Activated CD8-positive, alpha-beta T cell treated with anti-CD3 and anti-CD28 coated beads for 36 hours (primary cell): ENCODE results near the gene KIF6. TPM values are rescaled to one million over a fixed set of nuclear protein-coding genes. Genes with fewer than 3 reads are reported as not detected.

ENCODE experiments used
- ATAC-seq: fragments of 200-7000 bp; cut with Tn5 transposase; one replicate; pipeline ENCODE4 v1.10.0; 2021; ENCODE audit warnings: mild to moderate bottlenecking, moderate library complexity
- CTCF ChIA-PET: fragments of 350-600 bp; sonication (Branson Sonifier 250); formaldehyde crosslinking; loops from one replicate; lab custom pipeline; 2021; ENCODE audit warnings: antibody characterized with exemption; lab: Charles Lee
- POLR2A ChIA-PET: fragments of 350-600 bp; sonication (Branson Sonifier 250); formaldehyde crosslinking; loops from one replicate; lab custom pipeline; 2021; ENCODE audit warnings: antibody characterized with exemption; lab: Charles Lee
- DNase-seq: peaks from one replicate; pipeline ENCODE4 v3.0.0-alpha.2; 2020
- H3K27ac Mint-ChIP-seq: one replicate; pipeline ENCODE4 v1.8.0; 2021; ENCODE audit warnings: mild to moderate bottlenecking, mixed read lengths
- H3K27me3 Mint-ChIP-seq: one replicate; pipeline ENCODE4 v1.8.0; 2021; ENCODE audit warnings: mixed read lengths
- H3K36me3 Mint-ChIP-seq: one replicate; pipeline ENCODE4 v1.8.0; 2021; ENCODE audit warnings: low read depth, mixed read lengths
- H3K4me1 Mint-ChIP-seq: one replicate; pipeline ENCODE4 v1.8.0; 2021; ENCODE audit warnings: low read depth, mixed read lengths
- H3K4me3 Mint-ChIP-seq: one replicate; pipeline ENCODE4 v1.8.0; 2021; ENCODE audit warnings: mild to moderate bottlenecking, moderate library complexity, mixed read lengths
- H3K9me3 Mint-ChIP-seq: one replicate; pipeline ENCODE4 v1.8.0; 2021; ENCODE audit warnings: mixed read lengths
- CTCF ChIP-seq: fragments of 200-600 bp; IDR thresholded peaks from one replicate; pipeline ENCODE4 v1.8.0; 2022; ENCODE audit warnings: antibody characterized with exemption, mild to moderate bottlenecking
- intact Hi-C: fragments of 100-400 bp; cut with micrococcal nuclease; formaldehyde crosslinking; loops from one replicate; pipeline ENCODE4 v1.10.0; 2022
- total RNA-seq, 2 experiments: library from RNA; stranded (reverse); gene quantifications; one replicate each; pipeline ENCODE4 v1.2.3, GENCODE V29; 2021

The KIF6 gene
- total RNA-seq, 2 experiments from 2014 or later = 0.13 to 0.14 TPM

- H3K27me3 Mint-ChIP-seq = peaks cover 32% of the 10 kb centered on the region
- intact Hi-C loops = no loop called here
- no peak for ATAC-seq
- no peaks in the 10 kb centered on the region for H3K36me3 Mint-ChIP-seq
- TF ChIP-seq CTCF = no peak
- DNase-seq = no peak
- ChIA-PET CTCF (no interaction called here), POLR2A (no interaction called here)
- H3K27ac Mint-ChIP-seq = no peak overlapping the region
- H3K4me1 Mint-ChIP-seq = peaks cover 8% of the 10 kb centered on the region
- no peak overlapping the region for H3K4me3 Mint-ChIP-seq
- H3K9me3 Mint-ChIP-seq = peaks cover 4% of the 10 kb centered on the region
Observed at GRCh38 chr6:39527792-39528564, 197.2 kb downstream of the KIF6 start.

- ATAC-seq (no peak), DNase-seq (no peak)
- POLR2A ChIA-PET = no interaction called here
- Mint-ChIP-seq H3K27ac (no peak overlapping the region), H3K27me3 (peaks cover 13% of the 10 kb centered on the region), H3K36me3 (no peaks in the 10 kb centered on the region), H3K4me1 (no peaks in the 10 kb centered on the region), H3K4me3 (no peak overlapping the region), H3K9me3 (no peaks in the 10 kb centered on the region)
- intact Hi-C loops = no loop called here
- CTCF ChIA-PET = no interaction called here
- no peak for TF ChIP-seq CTCF
Observed at GRCh38 chr6:39524007-39524406, 201.2 kb downstream of the KIF6 start.

GRCh38 chr6:39521958-39522357 is 203.2 kb downstream of the KIF6 start:
- no peaks in the 10 kb centered on the region for H3K9me3 Mint-ChIP-seq
- no peaks in the 10 kb centered on the region for H3K36me3 Mint-ChIP-seq
- DNase-seq (no peak), ATAC-seq (no peak)
- intact Hi-C loops = no loop called here
- ChIA-PET POLR2A (no interaction called here), CTCF (no interaction called here)
- H3K4me3 Mint-ChIP-seq = no peak overlapping the region
- H3K27me3 Mint-ChIP-seq = peaks cover 7% of the 10 kb centered on the region
- no peak overlapping the region for H3K27ac Mint-ChIP-seq
- TF ChIP-seq CTCF = no peak
- H3K4me1 Mint-ChIP-seq = no peaks in the 10 kb centered on the region

- no peak for DNase-seq
- H3K4me3 Mint-ChIP-seq = no peak overlapping the region
- no peaks in the 10 kb centered on the region for H3K9me3 Mint-ChIP-seq
- no peak overlapping the region for H3K27ac Mint-ChIP-seq
- no peaks in the 10 kb centered on the region for H3K36me3 Mint-ChIP-seq
- H3K27me3 Mint-ChIP-seq = peaks cover 4% of the 10 kb centered on the region
- CTCF ChIA-PET = no interaction called here
- POLR2A ChIA-PET = no interaction called here
- intact Hi-C loops = no loop called here
- ATAC-seq = no peak
- TF ChIP-seq CTCF = no peak
- H3K4me1 Mint-ChIP-seq = no peaks in the 10 kb centered on the region
Observed at GRCh38 chr6:39520916-39521315, 204.3 kb downstream of the KIF6 start.

- H3K27me3 Mint-ChIP-seq = peaks cover 4% of the 10 kb centered on the region
- intact Hi-C loops = no loop called here
- POLR2A ChIA-PET = no interaction called here
- no peak for ATAC-seq
- H3K4me1 Mint-ChIP-seq = no peaks in the 10 kb centered on the region
- no peaks in the 10 kb centered on the region for H3K36me3 Mint-ChIP-seq
- DNase-seq = no peak
- H3K9me3 Mint-ChIP-seq = no peaks in the 10 kb centered on the region
- CTCF ChIA-PET = no interaction called here
- no peak overlapping the region for H3K4me3 Mint-ChIP-seq
- no peak for TF ChIP-seq CTCF
- no peak overlapping the region for H3K27ac Mint-ChIP-seq
Observed at GRCh38 chr6:39520411-39520810, 204.8 kb downstream of the KIF6 start.
